Fibroblast of gingiva (primary cell): ENCODE measurements around the gene HMGN4.

Source experiments
- DNase-seq: peaks from one replicate; pipeline ENCODE4 v3.0.0-alpha.2; 2011; ENCODE audit warnings: low read depth

Gene HMGN4

DNA sequence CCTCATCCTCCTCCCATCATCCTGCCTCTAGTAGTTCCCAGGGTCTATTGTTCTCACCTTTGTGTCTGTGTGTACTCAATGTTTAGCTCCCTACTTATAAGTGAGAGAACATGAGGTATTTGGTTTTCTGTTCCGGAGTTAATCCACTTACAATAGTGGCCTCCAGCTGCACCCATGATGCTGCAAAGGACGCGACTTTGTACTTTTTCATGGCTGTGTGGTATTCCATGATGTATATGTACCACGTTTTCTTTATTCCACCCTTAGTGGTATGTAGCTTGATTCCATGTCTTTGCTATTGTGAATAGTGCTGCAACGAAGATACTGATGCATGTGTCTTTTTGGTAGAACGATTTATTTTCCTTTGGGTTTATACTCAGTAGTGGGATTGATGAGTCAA, 40.1 kb downstream of the HMGN4 start:
- no peak for DNase-seq

DNA sequence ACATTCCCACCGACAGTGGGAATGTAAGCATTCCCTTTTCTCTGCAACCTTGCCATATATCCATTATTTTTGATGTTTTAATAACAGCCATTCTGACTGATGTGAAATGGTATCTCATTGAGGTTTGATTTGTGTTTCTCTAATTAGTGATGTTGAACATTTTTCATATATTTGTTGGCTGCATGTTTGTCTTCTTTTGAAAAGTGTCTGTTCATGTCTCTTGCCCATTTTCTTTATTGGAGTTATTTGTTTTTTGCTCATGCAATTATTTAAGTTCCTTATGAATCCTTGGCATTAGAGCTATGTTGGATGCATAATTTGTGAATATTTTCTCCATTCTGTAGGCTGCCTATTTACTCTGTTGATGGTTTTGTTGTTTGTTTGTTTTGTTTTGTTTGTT, 40.6 kb downstream of the HMGN4 start:
- no peak for DNase-seq

DNA sequence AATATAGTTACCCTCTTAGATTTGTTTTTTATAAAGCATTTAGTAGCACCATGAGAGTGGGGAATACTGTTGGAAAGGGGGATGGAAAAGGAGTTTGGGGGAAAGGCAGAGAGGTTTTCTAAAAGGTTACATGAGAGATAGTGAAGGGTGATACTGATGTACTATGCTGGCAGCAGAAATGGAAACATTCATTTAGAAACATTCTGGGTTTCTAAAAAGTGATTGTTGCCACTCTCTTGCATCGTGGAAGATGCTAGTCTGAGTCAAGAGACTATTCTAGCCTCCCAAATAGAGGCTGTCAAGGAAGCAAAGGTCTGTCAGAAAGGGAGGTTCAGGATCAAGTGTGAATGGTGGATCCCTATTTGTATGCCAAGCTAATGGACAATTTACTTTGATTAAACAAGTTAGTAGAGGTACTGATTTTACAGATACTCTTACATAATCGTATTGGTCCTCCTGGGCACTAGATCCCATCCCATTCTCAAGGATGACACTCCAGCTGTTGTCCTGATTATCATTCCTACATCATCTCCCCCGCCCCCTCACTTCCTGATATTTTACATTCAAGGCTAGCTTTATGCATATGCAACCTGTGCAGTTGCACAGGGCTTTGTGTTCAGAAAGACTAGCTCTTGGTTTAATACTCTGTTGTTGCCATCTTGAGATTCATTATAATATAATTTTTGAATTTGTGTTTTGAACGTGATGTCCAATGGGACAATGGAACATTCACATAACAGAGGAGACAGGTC, 43.2 kb downstream of the HMGN4 start:
- no peak for DNase-seq

DNA sequence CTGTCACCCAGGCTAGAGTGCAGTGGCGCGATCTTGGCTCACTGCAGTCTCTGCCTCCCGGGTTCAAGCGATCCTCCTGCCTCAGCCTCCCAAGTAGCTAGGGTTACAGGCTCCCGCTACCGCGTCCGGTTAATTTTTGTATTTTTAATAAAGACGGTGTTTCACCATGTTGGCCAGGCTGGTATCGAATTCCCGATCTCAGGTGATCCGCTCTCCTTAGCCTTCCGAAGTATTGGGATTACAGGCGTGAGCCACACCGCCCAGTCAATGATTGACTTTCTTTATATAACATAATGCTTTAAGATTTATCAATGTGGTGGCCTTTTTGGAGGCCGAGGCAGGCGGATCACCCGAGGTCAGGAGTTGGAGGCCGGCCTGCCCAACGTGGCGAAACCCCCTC, 50.8 kb downstream of the HMGN4 start:
- no peak for DNase-seq

DNA sequence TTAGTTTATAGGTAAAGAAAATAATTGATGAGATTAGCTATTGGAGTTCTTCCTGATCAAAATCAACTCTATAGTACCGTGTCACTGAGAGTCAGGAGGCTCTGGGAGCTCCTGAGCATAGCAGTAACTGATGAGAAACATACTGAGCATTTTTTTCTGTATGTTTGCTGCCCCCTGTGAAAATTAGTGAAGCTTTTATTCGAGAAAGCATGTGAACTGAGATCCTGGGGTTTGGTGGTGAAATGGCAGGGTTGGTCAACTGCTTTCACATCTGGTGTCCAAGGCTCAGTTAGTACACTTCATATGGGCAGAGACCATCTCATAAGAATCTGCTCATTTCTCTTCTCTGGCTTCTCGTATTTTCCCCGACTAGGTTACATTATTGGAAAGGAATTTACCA, 54.5 kb downstream of the HMGN4 start:
- DNase-seq, result no peak

DNA sequence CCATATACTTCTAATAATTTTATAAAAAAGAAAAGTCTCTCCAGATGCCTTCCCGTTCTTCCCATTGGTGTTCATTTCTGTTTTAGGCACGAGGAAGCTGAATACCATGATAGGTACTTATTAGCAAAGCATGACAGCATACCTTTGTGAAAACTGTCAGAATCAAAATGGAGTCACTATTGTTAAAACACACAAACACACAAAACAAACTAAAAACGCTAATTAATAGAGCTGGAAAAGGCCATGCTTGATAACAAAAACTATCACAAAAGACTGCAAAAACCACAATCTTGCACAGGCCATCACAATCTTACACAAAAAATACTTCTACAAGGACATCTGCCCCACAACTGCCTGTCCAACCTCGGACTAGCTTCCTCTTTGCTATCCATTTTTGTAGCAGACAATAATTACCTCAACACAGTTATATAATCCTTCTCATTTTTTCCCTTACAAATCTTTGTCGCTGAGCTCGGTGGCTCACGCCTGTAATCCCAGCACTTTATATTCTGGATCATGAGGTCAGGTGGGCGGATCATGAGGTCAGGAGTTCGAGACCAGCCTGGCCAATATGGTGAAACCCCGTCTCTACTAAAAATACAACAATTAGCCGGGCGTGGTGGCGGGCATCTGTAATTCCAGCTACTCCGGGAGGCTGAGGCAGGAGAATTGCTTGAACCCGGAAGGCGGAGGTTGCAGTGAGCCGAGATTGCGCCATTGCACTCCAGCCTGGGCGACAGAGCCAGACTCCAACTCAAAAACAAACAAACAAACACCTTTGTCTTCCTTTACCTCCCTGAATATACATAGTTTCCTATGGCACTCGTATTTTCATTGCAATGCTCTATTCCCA, 55.3 kb downstream of the HMGN4 start:
- DNase-seq, result no peak

DNA sequence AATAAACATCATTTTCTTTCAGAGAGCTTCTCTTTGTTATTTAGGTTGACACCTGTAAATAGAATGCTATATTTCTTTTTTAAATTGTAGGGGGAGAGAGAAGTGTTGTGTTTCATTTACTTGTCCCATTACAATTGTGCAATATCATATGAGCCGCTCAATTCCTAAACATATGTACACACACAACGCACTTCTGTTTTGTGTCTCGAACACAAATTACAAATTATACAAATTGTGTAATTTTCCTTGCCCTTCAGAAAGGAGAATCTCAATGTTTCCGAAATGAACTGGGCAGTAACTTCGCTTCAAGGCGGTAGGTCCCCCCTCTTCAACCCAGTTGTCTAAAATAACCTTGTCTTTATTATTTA, 55.9 kb downstream of the HMGN4 start:
- no peak for DNase-seq

DNA sequence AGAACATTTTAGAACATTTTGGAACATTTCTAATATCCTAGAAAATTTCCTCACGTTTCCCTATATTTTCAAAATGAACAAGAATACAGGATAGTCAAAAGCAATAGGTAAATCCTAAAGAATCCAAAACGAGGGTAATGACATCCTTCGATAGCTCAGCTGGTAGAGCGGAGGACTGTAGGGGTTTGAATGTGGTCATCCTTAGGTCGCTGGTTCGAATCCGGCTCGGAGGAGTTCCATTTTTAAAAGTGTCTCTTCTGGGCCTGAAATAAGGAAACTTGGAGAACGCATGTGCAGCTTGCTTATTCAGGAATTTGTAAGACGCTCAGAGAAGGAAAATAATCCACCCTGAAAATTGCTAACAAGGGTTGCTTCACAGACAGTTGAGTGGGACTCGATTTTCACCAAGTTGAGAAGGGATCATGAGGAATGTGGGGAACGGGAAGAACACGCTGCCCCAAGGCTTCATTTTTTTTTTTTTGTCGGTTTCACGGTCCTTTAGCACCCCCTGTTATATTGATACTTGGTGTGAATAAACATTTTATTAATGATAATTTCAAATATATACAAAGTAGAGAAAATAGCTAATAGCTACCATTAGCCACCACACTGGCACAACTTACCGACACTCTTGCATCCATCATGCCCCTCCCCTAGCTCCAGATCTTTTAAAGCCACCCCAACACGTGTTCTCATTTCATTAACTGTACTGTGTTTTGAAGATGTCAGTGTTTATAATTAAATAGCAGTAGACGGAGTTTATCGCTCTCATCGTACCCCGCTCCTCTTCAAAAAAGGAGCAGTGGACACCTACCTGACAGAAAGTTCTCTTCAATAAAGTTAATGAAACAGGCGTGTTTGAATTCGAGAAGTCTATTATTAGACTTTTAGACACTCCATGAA, 56.8 kb downstream of the HMGN4 start:
- peak; percentile 81 for DNase-seq

DNA sequence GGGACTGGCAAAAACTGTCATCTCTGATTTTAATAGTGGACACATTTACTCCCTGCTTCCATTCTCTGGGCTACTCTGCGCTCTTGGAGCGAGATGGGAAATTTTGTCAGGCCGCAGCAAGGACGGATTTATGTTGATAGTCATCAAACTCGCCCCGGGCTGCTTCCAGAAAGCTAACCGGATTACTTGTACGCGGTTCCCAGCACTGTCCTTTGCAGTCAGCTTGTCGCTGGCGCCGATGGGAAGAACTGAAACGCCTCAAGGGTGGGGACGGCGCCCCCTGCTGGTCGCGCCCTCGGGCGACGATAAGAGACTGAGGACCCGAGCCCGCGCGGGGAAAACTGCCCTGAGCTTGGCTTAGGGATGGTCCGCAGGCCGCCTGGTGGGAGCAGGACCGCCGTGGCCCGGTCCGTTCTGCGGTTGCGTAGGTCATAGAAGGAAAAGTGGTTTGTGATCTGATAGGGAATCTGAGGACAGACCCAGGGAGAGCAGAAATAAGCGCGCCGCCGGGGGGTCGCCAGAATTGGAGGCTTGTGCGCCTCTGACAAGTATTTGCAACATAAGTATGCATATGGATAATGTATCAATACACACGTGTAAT, 57.6 kb downstream of the HMGN4 start:
- peak; percentile 82 for DNase-seq
